ENCODE measurements around the gene GRB2. TPM values are rescaled to one million over a fixed set of nuclear protein-coding genes. Genes with fewer than 3 reads are reported as not detected.
"Not testable (repeated sequence)": the region's sequence is repeated elsewhere in the genome, so short reads cannot be mapped to it uniquely, and the experiment has no call there.

The GRB2 gene
- total and polyA plus RNA-seq, 4 donors = 51.0 to 198 (median 114) TPM

- no peak overlapping the region for H3K27ac ChIP-seq (ENCODE audit: low read depth in 1 of 2, low read length in 1 of 2)
These were observed 24.7 kb downstream of the GRB2 start for GRCh38 chr17:75380750-75381149.

GRCh38 chr17:75380315-75380714 is 25.2 kb downstream of the GRB2 start:
- DNase-seq (peak in 1 of 3 donors; percentile 30), ATAC-seq (ENCODE audit: insufficient read depth, low FRiP score) (no peak)
- no peak for TF ChIP-seq CTCF (IDR thresholded peaks at IDR 0.05; ENCODE audit: control extremely low read depth, extremely low read depth)
- peaks cover 0 to 3% (median 0%) of the 10 kb centered on the region in 5 donors for H3K4me1 ChIP-seq (ENCODE audit: control insufficient read depth in 5 of 5, insufficient read depth in 5 of 5, low read length in 5 of 5)
- no peak overlapping the region for H3K9ac ChIP-seq (ENCODE audit: insufficient read depth in 1 of 2, low read length in 2 of 2)
- H3K27ac ChIP-seq (ENCODE audit: low read depth in 1 of 2, low read length in 1 of 2) = no peak overlapping the region
- peaks cover 0 to 7% (median 2%) of the 10 kb centered on the region in 4 donors for H3K36me3 ChIP-seq (ENCODE audit: control insufficient read depth in 4 of 4, insufficient read depth in 4 of 4, low read length in 4 of 4)
- no peak overlapping the region for H3K4me3 ChIP-seq
- H3K27me3 ChIP-seq (ENCODE audit: control insufficient read depth in 3 of 3, insufficient read depth in 3 of 3, low read length in 2 of 3) = no peaks in the 10 kb centered on the region
- no peaks in the 10 kb centered on the region for H3K9me3 ChIP-seq (ENCODE audit: control insufficient read depth in 4 of 4, insufficient read depth in 3 of 4, low read length in 3 of 4)

More at GRCh38 chr17:75380750-75381149, 24.7 kb downstream of the GRB2 start:
- Histone ChIP-seq H3K4me1 (ENCODE audit: control insufficient read depth in 5 of 5, insufficient read depth in 5 of 5, low read length in 5 of 5) (peaks cover 0 to 3% (median 0%) of the 10 kb centered on the region in 5 donors), H3K9me3 (ENCODE audit: control insufficient read depth in 4 of 4, insufficient read depth in 3 of 4, low read length in 3 of 4) (no peaks in the 10 kb centered on the region), H3K4me3 (no peak overlapping the region), H3K27me3 (ENCODE audit: control insufficient read depth in 3 of 3, insufficient read depth in 3 of 3, low read length in 2 of 3) (no peaks in the 10 kb centered on the region), H3K36me3 (ENCODE audit: control insufficient read depth in 4 of 4, insufficient read depth in 4 of 4, low read length in 4 of 4) (peaks cover 0 to 7% (median 2%) of the 10 kb centered on the region in 4 donors), H3K9ac (ENCODE audit: insufficient read depth in 1 of 2, low read length in 2 of 2) (no peak overlapping the region)
- ATAC-seq (ENCODE audit: insufficient read depth, low FRiP score) = no peak
- TF ChIP-seq CTCF (IDR thresholded peaks at IDR 0.05; ENCODE audit: control extremely low read depth, extremely low read depth) = no peak
- no peak for DNase-seq
- 78 to 89% methylated on average over 3 of the region's 3 CpGs for WGBS, 2 donors

- not testable (repeated sequence) for H3K4me1 ChIP-seq (ENCODE audit: control insufficient read depth in 5 of 5, insufficient read depth in 5 of 5, low read length in 5 of 5); H3K4me3 ChIP-seq; H3K9me3 ChIP-seq (ENCODE audit: control insufficient read depth in 4 of 4, insufficient read depth in 3 of 4, low read length in 3 of 4); H3K27me3 ChIP-seq (ENCODE audit: control insufficient read depth in 3 of 3, insufficient read depth in 3 of 3, low read length in 2 of 3); ATAC-seq (ENCODE audit: insufficient read depth, low FRiP score); H3K27ac ChIP-seq (ENCODE audit: low read depth in 1 of 2, low read length in 1 of 2); H3K9ac ChIP-seq (ENCODE audit: insufficient read depth in 1 of 2, low read length in 2 of 2); H3K36me3 ChIP-seq (ENCODE audit: control insufficient read depth in 4 of 4, insufficient read depth in 4 of 4, low read length in 4 of 4); DNase-seq
- WGBS, 2 donors = 74 to 85% methylated on average over 1 of the region's 1 CpG
These were observed 26.1 kb downstream of the GRB2 start for GRCh38 chr17:75379426-75379825.

GRCh38 chr17:75373280-75373679 is 32.2 kb downstream of the GRB2 start:
- peaks cover 0 to 27% (median 0%) of the 10 kb centered on the region in 5 donors for H3K4me1 ChIP-seq (ENCODE audit: control insufficient read depth in 5 of 5, insufficient read depth in 5 of 5, low read length in 5 of 5)
- DNase-seq = no peak
- no peak for ATAC-seq (ENCODE audit: insufficient read depth, low FRiP score)
- no peak overlapping the region for H3K27ac ChIP-seq (ENCODE audit: low read depth in 1 of 2, low read length in 1 of 2)
- H3K36me3 ChIP-seq (ENCODE audit: control insufficient read depth in 4 of 4, insufficient read depth in 4 of 4, low read length in 4 of 4) = peaks cover 0 to 9% (median 1%) of the 10 kb centered on the region in 4 donors
- 70 to 89% methylated on average over 4 of the region's 4 CpGs for whole genome bisulfite sequencing, 2 donors
- H3K9ac ChIP-seq (ENCODE audit: insufficient read depth in 1 of 2, low read length in 2 of 2) = no peak overlapping the region
- H3K9me3 ChIP-seq (ENCODE audit: control insufficient read depth in 4 of 4, insufficient read depth in 3 of 4, low read length in 3 of 4) = no peaks in the 10 kb centered on the region
- no peak overlapping the region for H3K4me3 ChIP-seq
- TF ChIP-seq CTCF (IDR thresholded peaks at IDR 0.05; ENCODE audit: control extremely low read depth, extremely low read depth) = no peak
- no peaks in the 10 kb centered on the region for H3K27me3 ChIP-seq (ENCODE audit: control insufficient read depth in 3 of 3, insufficient read depth in 3 of 3, low read length in 2 of 3)

All from lung (tissue), 12 donors.